Embryonic facial prominence (tissue), 1 donor: ENCODE measurements around the gene PIP5KL1.
"Not testable (repeated sequence)": the region's sequence is repeated elsewhere in the genome, so short reads cannot be mapped to it uniquely, and the experiment has no call there.

Experiments
- DNase-seq: peaks from one replicate; pipeline ENCODE4 v3.0.0-alpha.2; 2016; ENCODE audit errors: extremely low spot score

Gene PIP5KL1

DNA sequence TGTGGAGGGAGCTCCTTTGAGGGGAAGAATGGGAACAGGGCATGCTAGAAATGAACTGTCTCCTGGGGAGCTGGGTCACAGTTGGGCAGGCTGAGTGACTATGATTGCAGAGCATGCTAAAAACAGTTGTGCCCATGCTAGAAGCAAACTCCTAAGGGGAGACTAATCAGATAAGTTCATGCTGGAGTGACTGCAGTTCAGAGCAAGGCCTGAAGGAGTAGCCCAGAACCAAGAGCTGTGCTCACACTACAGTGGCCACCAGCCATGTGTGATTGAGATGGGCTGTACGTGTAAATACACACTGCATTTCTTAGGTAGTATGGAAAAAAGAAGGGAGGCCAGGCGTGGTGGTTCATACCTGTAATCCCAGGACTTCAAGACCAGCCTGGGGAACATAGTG is 42.8 kb downstream of the PIP5KL1 start:
- no peak for DNase-seq

DNA sequence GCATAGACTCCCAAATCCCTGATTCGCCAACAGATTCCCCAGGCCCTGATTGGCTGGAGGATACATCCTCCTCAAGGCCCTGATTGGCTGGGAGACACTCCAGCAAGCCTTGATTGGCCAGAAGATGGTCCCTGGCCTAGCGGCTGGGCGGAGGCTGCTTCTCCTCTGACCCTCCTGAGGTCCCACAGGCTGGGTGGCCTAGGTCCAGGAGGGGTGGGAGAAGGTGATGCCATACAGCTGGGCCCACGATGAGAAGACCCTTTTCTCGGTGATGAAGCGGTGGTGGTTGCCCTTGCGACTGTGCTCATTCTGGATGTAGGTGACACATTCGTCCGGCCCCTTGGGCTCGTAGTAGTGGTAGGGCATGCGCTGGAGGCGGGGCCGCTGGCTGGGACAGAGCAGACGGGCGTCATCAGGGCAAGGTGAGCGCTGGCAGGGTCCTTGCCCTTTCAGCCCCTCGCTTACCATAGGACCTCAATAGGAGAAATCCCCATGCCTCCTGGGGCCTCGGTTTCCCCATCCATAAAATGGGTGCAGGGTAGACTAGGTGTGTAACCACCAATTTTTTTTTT is 44.1 kb downstream of the PIP5KL1 start:
- DNase-seq = no peak

DNA sequence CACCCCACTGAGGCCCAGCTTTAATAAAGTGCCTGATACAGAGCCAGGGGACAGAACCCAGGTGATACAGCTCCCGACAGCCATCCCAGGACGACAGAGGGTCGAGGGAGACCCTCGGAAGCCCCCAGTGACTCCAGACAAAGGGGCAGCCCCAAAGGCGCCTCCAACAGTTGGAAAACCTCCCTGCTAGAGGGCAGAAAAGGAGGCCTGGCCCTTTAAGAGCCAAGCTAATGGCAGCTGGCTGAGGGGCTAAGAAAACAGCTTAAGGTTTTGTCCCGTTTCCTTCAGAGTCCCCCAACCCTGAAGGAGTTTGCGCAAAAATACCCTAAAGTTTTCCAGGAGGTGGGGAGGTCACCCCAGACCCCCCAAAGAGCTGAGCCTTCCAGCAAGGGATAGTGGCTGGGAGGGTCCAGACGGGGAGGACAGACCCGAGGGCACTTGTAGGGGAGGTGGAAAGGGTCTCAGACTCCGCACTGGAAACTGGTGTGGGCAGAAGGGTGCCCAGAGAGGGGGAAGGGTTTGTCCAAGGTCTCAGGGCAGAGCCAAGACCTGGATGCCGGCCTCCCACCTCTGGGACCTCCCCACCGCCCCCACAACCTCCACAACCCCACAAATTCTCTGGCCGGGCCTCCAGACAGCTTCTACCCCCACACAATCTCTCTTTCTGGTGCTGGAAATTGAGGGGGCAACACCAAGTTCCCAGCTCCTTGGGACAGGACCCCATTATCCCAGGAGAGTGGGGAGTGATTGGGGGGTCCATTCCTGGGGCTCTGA is 44.9 kb downstream of the PIP5KL1 start:
- DNase-seq = no peak

DNA sequence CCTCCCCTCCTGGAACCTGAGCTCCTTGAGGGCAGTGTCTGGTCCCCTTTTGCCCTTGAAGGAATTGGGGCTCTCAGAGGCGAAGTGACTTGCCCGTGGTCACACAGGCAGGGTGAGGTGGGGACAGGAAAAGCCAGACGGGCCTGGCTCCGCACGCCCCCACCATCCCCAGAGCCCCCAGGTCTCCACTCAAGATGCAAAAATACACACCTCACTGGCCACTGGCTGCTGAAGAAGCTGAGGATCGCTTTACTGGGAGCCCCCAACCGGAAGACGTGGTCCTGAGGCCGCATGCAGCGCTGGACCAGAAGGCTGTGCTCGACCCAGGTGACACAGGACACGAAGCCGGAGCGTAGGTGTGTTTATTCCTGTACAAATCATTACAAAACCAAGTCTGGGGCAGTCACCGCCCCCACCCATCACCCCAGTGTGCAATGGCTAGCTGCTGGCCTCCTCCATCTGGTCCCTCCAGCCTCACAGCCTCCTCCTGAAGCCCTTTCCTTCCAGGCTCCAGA is 45.5 kb downstream of the PIP5KL1 start:
- DNase-seq = no peak

DNA sequence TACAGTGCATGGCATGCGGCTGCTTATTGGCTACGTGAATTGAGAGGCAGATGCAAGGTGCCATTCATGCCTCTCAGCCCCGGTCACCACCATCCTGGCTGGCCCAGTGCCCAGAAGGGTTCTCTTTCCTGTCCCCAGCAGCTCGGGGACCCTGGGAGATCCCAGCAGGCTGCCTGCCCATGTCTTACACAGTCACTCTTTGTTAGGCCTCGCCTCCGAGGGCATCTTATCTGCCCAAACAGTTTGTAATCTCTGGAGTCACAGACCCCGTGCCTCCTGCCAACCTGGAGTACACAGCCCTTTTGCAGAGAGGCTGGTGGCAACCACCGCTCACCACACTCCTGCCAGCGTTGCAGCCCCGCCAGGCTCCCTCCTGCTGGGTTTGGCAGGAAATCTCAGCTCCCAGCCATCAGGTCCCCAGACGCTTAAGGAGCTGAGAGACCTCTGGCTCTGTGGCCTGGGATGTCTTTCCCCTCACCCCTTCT is 46.1 kb downstream of the PIP5KL1 start:
- no peak for DNase-seq

DNA sequence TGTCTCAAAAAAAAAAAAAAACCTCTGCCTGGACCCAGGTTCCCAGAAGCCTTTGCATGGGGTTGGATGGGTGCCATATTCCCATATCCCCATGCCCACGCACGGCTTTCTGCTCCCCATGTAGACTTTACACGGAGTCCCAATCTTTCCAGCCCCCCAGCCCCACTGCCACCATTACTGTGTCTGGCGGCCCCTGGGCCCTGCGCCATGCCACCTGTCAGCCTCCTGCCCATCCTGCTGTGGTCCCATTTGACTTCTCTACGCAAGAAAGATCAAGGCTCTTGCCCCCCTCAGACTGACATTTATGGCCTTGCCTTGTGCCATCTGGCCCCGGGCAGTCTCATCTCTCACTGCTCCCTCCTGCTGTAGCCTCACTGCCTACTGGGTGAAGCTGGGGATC is 46.6 kb downstream of the PIP5KL1 start:
- no peak for DNase-seq

DNA sequence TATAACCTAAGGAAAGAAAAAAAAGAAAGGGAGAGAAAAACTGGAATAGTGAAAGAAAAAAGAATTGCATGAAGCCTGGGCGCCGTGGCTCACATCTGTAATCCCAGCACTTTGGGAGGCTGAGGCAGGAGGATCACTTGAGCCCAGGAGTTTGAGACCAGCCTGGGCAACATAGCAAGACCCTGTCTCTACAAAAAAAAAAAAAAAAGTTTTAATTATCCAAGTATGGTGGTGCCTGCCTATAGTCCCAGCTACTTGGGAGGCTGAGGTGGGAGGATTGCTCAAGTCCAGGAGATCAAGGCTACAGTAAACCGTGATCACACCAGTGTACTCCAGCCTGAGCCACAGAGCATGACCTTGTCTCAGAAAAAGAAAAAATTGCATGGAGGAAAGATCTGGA is 48.9 kb downstream of the PIP5KL1 start:
- DNase-seq = not testable (repeated sequence)

DNA sequence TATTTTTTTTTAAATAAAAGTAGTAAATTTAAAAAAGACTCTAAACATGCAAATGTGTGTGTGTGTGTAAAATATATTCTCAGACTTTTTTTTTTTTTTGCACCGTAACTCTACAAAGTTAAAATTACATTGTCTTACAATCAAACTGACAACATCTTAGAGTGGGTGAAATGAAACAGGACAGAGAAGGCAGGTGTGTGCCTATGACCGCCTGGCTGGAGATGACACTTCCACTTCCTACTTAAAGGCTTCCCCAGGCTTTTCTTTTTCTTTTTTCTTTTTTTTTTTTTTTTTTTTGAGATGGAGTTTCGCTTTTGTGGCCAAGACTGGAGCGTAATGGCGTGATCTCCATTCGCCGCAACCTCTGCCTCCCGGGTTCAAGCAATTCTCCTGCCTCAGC is 50.4 kb downstream of the PIP5KL1 start:
- no peak for DNase-seq

DNA sequence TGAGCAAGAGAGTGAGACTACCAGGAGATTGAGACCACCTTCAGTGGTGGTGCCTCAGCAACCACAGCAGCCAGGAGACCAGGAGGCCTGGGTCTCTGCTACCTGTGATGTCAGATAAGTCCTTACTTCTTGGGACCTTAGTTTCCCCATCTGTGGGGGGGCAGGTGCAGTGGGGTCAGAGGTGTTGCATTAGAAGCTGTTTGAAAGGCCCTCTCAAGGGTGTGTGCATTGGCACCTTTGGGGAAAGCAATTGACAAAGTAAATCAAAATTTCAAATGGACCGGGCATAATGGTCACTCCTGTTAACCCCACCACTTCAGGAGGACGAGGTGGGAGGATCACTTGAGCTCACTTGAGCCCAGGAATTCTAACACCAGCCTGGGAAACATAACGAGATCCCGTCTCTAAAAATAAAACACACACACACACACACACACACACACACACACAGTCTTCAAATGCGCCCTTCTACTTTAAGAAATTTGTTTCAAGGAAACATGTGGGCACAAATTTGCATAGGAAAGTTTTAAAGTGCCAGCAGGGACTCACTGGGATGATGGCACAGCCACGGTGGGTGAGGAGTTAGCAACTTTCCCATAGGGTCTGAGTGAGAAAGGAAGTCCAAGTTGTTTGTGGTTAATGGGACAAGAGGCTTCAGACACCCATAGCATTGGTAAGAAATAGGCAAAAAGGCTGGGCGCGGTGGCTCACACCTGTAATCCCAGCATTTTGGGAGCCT is 51.8 kb downstream of the PIP5KL1 start:
- DNase-seq = no peak

DNA sequence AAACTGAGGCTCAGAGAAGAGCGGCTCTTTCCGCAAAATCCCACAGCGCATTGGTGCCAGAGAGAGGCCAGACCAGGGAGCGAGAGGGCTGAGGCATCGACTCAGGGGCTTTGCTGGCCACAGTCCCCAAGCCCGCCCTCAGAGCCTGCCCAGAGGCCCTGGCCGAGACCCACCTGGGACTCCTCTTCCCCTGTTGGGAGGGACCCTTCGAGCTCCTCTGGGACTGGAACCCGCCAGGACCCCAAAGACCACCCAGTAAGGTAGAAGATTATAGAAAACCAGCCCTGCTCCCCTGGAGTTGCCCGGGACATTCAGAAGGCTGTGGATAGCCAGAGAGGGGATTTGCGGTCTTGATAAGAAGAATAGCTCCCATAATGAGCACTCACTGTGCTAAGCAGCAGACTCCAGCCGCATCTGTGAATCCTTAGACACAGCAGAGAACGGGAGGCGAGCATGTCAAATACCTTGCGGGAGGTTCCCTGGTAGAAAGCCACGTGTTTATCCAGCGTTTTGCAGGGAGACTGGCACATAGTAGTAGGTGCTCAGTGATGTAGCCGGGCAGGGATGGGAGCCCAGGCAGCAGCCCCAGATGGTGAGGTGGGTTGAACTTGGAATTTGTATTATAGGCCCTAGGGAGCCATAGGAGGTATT is 52.5 kb downstream of the PIP5KL1 start:
- no peak for DNase-seq

DNA sequence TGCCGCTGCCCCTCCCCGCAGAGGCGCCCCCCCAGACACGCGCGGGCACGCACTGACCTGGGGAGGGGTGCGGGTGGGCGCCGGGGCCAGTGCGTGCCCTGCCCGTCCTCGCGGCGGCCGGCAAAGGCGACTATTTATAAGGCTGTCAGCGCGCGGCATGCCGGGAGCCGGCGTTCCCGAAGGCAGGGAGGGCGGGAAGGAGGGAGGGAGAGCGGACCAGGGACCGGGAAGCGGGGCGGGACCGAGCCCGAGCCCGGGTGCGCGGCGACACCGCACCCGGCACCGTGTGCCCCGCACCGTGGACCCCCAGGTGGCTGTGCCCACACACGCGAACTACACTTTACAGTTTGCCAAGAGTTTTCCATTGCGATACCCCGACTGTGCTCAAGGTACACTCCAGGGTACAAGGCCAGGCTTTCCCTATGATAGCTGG is 53.0 kb downstream of the PIP5KL1 start, which contains the start of gene AK1:
TSS of gene AK1 (minus strand) at position 110 of the 433 bp plus-strand sequence. CDS start 3,058 bp downstream, outside the sequence.
- DNase-seq = no peak

DNA sequence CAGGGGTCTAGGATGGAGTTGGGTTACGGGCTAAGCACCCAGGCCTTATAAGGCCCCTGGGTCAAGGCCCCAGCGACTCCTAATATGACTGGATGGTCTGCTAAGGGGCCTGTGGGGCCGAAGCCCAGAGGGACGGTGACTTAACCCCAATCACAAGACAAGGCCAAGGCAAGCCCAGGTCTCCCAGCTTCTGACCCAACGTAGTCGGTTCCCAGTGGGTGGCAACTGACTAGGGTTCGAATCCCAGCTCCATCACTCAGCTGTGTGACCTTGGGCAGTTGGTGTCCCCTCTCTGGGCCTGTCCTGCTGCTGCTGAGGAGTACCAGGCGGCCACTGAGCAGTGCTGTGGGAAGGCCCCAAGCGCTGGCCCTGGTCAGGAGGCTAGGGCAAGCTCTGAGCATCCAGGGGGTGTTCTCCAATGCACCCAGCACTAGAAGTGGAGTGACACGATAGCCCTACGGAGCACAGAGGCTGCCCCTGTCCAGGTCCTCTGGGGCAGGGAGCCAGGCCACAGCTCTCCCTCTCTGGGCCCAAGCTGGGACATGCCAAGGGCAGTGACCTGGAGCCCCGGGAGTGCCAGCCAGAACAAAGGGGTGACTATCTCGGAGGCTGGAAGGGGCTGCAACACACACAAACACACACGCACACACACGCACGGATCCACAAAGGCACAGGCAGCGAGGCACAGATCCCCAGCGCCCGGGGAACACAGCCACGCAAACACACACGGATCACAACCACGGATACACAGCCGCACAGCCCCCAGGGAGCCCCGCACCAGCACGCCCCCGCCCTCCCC is 53.6 kb downstream of the PIP5KL1 start:
- no peak for DNase-seq

DNA sequence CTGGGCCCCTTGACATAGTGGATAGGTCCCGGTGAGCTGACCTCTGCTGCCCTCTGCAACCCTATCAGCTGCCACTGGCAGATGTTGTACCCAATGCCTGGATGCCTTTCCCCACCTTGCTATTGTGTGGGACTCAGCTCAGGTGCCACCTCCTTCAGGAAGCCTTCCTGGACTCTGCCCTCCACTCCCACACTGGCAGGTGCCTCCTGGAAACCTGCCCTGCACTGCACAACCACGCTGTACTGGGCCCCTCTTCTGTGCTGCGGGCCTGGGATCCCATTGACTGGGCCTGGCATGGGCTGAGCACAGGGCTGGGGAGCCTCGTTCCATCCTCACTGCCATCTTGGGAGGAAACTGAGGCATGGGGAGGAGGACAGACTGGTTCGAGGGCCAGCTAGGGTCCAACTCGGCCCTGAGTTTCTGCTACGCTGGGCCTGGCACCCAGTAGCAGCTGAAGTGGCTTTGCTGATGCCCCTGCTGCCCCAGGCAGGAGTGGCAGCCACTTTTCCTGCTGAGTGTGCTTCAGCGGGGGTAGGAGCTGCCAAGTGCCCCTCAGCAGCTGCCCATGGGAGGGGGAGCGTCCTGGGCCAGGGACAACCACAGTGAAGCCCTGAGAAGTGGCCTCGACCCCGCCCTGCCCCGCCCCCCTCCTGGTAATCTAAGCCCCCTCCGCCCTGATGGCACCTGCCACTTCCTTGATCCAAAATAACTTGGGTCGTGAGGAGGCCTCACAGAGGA is 54.4 kb downstream of the PIP5KL1 start:
- DNase-seq = no peak

DNA sequence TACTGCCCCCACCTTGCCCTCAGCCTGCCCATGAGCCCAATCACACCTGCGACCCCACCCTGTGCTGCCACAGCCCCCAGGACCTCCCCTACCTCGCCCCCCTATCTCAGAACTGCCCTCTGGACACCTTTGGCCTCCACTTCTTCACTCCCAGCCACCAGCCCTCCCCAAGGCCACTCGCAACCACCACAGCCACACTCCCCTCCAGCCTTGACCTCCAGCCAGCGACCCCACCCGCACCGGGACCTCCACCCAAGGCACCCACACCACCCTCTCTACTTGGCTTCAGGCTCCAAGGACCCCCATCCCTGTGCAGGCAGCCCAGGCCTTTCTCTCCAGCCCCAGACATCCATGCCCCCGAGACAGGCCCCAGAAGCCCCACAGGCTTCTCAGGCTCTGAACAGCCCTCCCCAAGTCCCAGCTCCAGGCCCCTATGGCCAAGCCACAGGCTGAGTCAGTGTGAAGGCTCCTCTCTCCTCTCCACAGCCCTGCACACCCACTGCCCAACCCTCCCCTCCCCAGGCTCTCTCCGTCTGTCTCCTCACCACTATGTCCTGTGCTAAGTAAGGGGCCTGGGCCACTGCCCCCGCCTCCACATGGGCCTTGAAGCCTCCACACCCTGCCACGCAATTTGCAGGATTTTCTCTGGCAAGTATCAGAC is 55.1 kb downstream of the PIP5KL1 start:
- DNase-seq = no peak

DNA sequence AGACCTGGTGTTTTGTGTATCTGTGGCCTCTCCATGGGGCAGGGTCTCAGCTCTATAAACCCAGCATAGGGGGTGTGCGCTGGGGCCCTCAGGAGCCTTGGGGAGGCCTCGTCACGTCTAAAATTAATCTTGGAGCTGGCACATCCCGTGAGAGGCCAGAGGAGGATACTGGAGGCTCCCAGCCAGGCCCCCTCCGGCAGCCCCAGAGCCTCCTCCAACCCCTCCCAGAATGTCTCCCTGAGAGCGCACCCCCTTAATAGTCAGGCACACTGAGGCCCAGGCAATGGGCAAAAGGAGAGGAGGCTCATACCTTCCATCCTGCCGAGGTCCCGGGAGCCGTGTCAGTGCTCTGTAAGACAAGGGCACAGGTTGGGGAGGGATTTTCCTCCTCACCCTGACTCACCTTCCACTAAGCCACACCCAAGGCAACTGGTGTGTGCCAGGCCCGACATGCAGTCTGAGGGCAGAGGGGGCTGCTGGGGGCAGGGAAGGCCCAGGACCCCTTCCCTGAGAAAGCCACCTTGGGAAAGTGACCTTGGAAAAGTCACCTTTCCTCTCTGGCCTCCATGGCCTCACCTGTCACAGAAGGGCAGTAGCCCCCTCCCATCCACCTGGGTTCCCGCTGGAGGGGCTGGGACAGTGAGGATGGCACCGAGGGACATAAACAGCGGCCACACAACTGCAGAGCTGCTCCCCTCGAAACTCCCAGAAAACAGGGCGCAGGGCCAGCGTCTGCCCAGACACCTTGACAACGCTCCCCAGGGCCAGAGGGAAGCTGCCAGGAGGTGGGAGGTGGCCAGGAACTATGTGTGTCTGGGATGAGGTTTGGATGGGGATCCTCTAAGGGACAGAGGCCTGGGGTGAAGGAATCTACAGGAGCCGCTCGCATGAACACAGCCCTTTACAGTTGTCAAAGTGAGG is 56.0 kb downstream of the PIP5KL1 start:
- DNase-seq = no peak

DNA sequence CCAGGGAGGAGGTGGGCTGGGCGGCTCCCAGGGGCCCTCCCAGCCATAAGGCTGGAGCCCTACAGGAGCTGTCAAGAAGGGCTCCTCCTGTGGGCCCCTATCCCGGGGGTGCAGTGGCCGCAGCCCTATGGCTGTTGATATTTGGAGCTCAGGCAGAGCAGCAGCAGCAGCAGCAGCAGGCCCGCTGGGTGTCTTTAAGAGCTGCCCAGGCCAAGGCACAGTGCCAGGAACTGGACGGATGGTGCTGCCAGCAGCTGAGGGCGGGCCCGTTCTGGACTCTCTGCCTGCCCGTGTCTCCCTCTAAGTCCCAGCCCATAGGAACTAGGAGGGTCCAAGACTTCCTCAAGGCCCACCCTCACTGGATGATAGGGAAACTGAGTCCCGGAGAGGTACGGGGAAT is 56.7 kb downstream of the PIP5KL1 start:
- DNase-seq = no peak

DNA sequence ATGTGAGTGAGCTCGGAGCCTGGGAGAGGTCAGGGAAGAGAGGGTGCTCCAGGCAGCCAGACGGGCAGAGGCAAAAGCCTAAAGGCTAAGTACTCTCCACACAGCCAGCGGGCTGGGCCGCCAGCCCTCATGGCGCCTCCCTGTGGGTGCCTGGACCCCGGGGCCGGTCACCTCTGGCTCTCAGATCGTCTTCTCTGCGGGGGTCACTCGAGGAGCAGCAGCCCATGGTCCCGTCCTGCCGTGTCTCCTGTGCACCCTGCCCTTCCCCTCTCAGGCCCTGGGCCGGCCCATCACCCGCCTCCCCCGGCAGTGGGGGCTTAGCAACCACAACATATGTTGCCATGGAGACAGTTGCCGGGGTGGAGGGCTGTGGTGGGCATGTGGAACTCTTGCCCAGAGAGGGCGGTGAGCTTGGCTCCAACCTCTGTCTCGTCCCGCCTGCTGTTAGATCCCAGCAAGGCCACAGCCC is 57.3 kb downstream of the PIP5KL1 start:
- DNase-seq = no peak

DNA sequence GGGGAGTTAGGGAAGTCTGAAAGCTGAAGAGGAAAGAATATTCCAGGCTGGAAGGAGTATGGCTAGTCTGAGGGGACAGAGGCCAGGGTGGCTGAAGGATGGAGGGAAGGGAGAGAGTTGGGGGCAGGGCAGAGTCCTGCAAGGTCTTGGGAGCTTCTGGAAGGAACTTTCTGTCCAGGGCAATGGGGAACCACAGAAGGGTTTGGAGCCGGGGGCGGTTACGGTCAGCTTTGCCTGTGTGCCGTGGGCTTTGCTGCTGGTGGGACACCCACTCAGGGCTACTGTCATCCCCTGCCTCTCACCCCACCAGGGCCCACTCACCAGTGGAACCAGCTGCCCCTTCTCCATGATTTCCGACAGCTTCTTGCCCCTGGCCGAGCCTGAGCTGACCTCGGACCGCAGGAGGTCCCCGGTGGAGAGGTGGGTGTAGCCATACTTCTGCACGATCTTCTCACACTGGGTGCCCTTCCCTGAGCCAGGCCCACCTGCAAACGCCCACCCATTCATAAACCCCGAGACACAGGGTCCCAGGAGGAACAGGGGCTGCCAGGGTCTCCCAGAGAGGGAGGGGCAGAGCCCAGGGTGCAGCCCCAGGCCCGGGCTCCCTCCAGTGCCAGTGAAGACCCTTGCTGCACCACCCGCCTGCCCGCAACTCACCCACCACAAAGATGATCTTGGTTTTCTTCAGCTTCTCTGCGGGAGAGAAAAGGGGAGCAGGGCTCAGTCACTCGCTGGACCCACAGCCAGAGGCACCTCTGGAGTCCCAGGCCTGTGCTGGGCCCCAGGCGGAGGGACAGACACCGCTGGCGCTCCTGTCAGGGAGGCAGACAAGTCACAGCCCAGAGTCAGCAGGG is 58.0 kb downstream of the PIP5KL1 start:
- DNase-seq = no peak
